ENCODE measurements around the gene NUP85. TPM values are rescaled to one million over a fixed set of nuclear protein-coding genes. Genes with fewer than 3 reads are reported as not detected.
"Not testable (repeated sequence)": the region's sequence is repeated elsewhere in the genome, so short reads cannot be mapped to it uniquely, and the experiment has no call there.

Gene NUP85
- total and polyA plus RNA-seq, 8 donors: 21.0 to 105 (median 25.3) TPM

- intact Hi-C loops (cut with DNase I): no loop called here
Observed at GRCh38 chr17:75271955-75272847, 66.7 kb downstream of the NUP85 start.

GRCh38 chr17:75272848-75273184 is 67.3 kb downstream of the NUP85 start:
- Histone ChIP-seq H3K4me3 (no peak overlapping the region), H3K36me3 (no peaks in the 10 kb centered on the region), H3K27ac (no peak overlapping the region), H3K9me3 (no peaks in the 10 kb centered on the region), H3K27me3 (no peaks in the 10 kb centered on the region), H3K4me1 (peaks cover 4 to 12% (median 7%) of the 10 kb centered on the region in 3 donors)
- intact Hi-C loops (cut with DNase I): no loop called here
- ATAC-seq (no peak), DNase-seq (no peak), FAIRE-seq (no peak)
- 68% methylated on average over 3 of the region's 3 CpGs for WGBS, 2 donors
- no peak for TF ChIP-seq CTCF (IDR thresholded peaks at IDR 0.05)

More at GRCh38 chr17:75271955-75272847, 66.7 kb downstream of the NUP85 start:
- H3K36me3 ChIP-seq: no peaks in the 10 kb centered on the region
- H3K4me1 ChIP-seq: peaks cover 4 to 12% (median 7%) of the 10 kb centered on the region in 3 donors
- 39 to 42% methylated on average over 23 to 24 of the region's 24 CpGs for WGBS, 2 donors
- peak overlapping the region; percentile 65 to 91 (median 82) for H3K4me3 ChIP-seq
- no peaks in the 10 kb centered on the region for H3K27me3 ChIP-seq
- H3K27ac ChIP-seq: peak overlapping the region in 1 of 4 donors; percentile 99
- no peaks in the 10 kb centered on the region for H3K9me3 ChIP-seq
- ATAC-seq (no peak), FAIRE-seq (no peak), DNase-seq (peak in 3 of 6 donors; percentile 40 to 74 (median 61))
- TF ChIP-seq CTCF (IDR thresholded peaks at IDR 0.05): no peak

GRCh38 chr17:75273977-75274708 is 68.7 kb downstream of the NUP85 start:
- DNase-seq (no peak), FAIRE-seq (no peak), ATAC-seq (no peak)
- Histone ChIP-seq H3K4me3 (no peak overlapping the region), H3K27ac (no peak overlapping the region), H3K9me3 (no peaks in the 10 kb centered on the region), H3K36me3 (no peaks in the 10 kb centered on the region), H3K27me3 (no peaks in the 10 kb centered on the region), H3K4me1 (peaks cover 4 to 12% (median 7%) of the 10 kb centered on the region in 3 donors)
- no peak for TF ChIP-seq CTCF (IDR thresholded peaks at IDR 0.05)
- intact Hi-C loops (cut with DNase I): no loop called here
- WGBS, 2 donors: 80 to 82% methylated on average over 7 of the region's 7 CpGs

- Histone ChIP-seq H3K27me3 (no peaks in the 10 kb centered on the region), H3K36me3 (peaks cover 0 to 4% (median 0%) of the 10 kb centered on the region in 3 donors), H3K4me3 (no peak overlapping the region), H3K27ac (no peak overlapping the region), H3K9me3 (no peaks in the 10 kb centered on the region), H3K4me1 (peaks cover 0 to under 1% (median 0%) of the 10 kb centered on the region in 3 donors)
- TF ChIP-seq CTCF (IDR thresholded peaks at IDR 0.05): no peak
- intact Hi-C loops (cut with DNase I): no loop called here
- FAIRE-seq (no peak), DNase-seq (no peak), ATAC-seq (no peak)
- WGBS, 2 donors: 88 to 92% methylated on average over 6 of the region's 6 CpGs
Observed at GRCh38 chr17:75277664-75278071, 72.2 kb downstream of the NUP85 start.

GRCh38 chr17:75280189-75280588 is 74.7 kb downstream of the NUP85 start:
- FAIRE-seq; H3K4me1 ChIP-seq; H3K4me3 ChIP-seq; H3K27me3 ChIP-seq; H3K27ac ChIP-seq; DNase-seq; H3K9me3 ChIP-seq; H3K36me3 ChIP-seq; ATAC-seq; intact Hi-C loops (cut with DNase I): not testable (repeated sequence)
- WGBS, 2 donors: 93 to 100% methylated on average over 4 of the region's 4 CpGs
